GM19455 (cell line): ENCODE results near the gene SPOCK2.
"Not testable (repeated sequence)": the region's sequence is repeated elsewhere in the genome, so short reads cannot be mapped to it uniquely, and the experiment has no call there.

Experiments
- ATAC-seq: cut with Tn5 transposase; IDR thresholded peaks from one replicate; pipeline ENCODE4 v1.9.1; 2021; ENCODE audit not compliant: unreplicated experiment

SPOCK2 gene

GRCh38 chr10:72087969-72088888, at the start of gene SPOCK2:
SPOCK2 (minus strand) TSS chr10:72088551; CDS start chr10:72088328, 223 bp downstream.
- no peak for ATAC-seq

- ATAC-seq = no peak
Observed at GRCh38 chr10:72137583-72137982, 49.2 kb upstream of the SPOCK2 start.

DNA sequence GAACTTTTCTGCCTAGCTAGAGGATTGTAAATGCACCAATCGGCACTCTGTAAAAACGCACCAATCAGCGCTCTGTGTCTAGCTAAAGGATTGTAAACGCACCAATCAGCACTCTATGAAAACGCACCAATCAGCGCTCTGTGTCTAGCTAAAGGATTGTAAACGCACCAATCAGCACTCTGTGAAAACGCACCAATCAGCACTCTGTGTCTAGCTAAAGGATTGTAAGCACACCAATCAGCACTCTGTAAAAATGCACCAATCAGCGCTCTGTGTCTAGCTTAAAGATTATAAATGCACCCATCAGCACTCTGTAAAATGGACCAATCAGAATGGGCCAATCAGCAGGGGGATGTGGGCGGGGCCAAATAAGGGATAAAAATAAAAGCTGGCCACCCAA, 47.9 kb upstream of the SPOCK2 start:
- ATAC-seq = not testable (repeated sequence)

GRCh38 chr10:72134785-72135767, 46.7 kb upstream of the SPOCK2 start:
- no peak for ATAC-seq

GRCh38 chr10:72133517-72133916, 45.2 kb upstream of the SPOCK2 start:
- ATAC-seq = peak; percentile 60

GRCh38 chr10:72132854-72133253, 44.5 kb upstream of the SPOCK2 start:
- no peak for ATAC-seq

GRCh38 chr10:72127571-72127970, 39.2 kb upstream of the SPOCK2 start:
- ATAC-seq = no peak

- no peak for ATAC-seq
Observed at GRCh38 chr10:72126872-72127232, 38.5 kb upstream of the SPOCK2 start.

- ATAC-seq = no peak
Observed at GRCh38 chr10:72126184-72126871, 38.0 kb upstream of the SPOCK2 start.

- no peak for ATAC-seq
Observed at GRCh38 chr10:72124989-72125388, 36.6 kb upstream of the SPOCK2 start.

DNA sequence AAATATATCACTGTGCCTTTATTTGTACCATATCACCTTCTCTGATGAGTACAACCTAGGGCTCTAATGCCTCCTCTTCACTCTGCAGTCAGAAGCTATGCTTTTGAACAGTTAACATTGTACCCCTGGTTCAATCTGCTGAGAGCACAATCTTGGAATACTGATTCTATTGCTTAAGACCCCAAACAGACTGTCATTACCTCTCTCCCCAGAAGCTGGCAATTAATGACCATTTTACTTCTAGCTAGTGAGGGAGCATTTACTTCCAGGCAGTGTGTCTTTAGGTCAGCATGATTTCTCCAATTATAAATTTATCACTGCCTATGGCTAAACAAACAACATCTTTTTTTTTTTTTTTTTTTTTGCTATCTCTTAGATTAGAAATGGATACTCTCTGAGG, 36.0 kb upstream of the SPOCK2 start:
- no peak for ATAC-seq

- ATAC-seq = no peak
Observed at GRCh38 chr10:72123616-72124015, 35.3 kb upstream of the SPOCK2 start.

GRCh38 chr10:72122221-72122620, 33.9 kb upstream of the SPOCK2 start:
- ATAC-seq = no peak

DNA sequence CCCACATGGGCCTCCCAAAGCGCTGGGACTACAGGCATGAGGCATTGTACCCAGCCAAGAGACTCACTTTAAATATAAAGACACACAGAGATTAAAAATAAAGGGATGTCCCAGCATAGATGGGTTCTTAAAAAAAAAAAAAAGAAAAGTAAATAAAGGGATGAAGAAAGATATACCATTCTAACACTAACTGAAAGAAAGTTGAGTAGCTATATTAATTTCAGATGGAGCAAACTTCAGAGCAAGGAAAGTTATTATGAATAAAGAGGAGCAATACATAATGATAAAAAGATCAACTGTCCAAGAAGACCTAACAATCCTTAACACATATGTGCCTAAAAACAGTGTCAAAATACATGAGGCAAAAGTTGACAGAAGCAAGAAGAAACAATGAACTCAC, 33.0 kb upstream of the SPOCK2 start:
- ATAC-seq = no peak

DNA sequence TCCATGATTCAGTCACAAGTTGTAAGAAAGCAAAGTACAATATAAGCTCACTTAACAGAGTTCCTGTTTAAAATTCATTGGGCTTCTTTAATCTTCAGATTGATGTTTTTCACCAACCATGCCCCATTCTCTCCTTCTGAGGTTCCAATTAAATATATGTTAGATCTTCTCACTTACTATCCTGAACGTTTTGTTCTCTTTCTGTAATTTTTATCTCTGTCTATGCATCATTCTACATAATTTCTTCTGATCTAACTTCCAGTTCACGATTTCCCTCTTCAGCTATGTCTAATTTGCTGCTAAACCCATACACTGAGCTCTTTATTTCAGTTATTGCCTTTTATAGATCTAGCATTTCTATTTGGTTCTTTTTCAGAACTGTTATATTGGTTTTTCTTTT, 28.0 kb upstream of the SPOCK2 start:
- no peak for ATAC-seq

- ATAC-seq = no peak
Observed at GRCh38 chr10:72114706-72115450, 26.5 kb upstream of the SPOCK2 start.

DNA sequence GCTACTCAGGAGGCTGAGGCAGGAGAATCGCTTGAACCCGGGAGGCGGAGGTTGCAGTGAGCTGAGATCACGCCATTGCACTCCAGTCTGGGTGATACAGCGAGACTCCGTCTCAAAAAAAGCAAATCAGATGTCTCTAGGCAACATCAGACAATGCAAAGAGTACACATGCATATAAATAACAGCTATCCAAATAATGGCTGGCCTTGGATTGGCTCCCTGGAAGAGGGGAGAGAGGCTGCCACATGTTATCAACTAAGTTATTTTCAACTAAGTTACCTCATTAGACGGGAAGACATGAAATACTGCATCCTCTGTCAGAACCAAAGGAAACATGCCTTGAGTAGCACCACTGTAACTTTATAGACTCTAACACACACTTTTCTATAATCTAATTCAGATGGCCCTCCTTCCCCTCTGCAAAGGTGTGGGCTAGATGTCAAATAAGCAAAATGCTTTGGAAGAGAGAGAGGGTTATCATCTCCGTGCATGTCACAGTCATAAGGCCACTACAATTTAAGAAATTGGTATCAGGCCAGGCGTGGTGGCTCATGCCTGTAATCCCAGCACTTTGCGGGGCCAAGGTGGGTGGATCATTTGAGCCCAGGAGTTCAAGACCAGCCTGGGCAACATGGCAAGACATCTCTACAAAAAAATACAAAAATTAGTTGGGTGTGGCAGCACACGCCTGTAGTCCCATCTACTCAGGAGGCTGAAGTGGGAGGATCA, 22.5 kb upstream of the SPOCK2 start:
- ATAC-seq = no peak

- ATAC-seq = no peak
Observed at GRCh38 chr10:72109636-72110157, 21.3 kb upstream of the SPOCK2 start.

- ATAC-seq = no peak
Observed at GRCh38 chr10:72108830-72109635, 20.7 kb upstream of the SPOCK2 start.
